NCI-H748 treated with DMSO at 0.1 percent for 48 hours (cell line): ENCODE data around the gene BDKRB2.

ENCODE experiments used
- DNase-seq: peaks from one replicate; lab custom pipeline; 2025; lab: John Stamatoyannopoulos, UW

Gene BDKRB2

GRCh38 chr14:96198430-96199130, 6.1 kb upstream of the BDKRB2 start:
- no peak for DNase-seq

DNA sequence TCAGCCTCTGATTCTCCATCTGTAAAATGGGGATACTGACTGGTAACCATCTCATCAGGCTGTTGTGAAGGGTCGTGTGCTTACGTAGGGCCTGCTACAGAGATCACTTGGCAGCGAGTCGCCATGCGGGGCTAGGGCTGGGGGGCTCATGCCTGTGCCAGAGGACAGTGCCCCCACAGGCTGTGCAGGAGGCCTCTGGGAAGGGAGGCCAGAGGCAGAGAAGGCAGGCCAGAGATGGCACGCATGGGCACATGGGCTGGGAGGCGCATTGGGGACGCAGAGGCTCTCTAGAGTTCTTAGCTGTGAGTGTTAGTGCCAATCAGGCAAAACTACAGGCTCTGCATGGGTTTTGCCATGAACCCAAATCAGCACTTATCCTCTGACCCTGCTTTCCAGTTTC, 3.5 kb upstream of the BDKRB2 start:
- no peak for DNase-seq

- DNase-seq = no peak
These were observed 2.7 kb upstream of the BDKRB2 start for GRCh38 chr14:96201965-96202364.

DNA sequence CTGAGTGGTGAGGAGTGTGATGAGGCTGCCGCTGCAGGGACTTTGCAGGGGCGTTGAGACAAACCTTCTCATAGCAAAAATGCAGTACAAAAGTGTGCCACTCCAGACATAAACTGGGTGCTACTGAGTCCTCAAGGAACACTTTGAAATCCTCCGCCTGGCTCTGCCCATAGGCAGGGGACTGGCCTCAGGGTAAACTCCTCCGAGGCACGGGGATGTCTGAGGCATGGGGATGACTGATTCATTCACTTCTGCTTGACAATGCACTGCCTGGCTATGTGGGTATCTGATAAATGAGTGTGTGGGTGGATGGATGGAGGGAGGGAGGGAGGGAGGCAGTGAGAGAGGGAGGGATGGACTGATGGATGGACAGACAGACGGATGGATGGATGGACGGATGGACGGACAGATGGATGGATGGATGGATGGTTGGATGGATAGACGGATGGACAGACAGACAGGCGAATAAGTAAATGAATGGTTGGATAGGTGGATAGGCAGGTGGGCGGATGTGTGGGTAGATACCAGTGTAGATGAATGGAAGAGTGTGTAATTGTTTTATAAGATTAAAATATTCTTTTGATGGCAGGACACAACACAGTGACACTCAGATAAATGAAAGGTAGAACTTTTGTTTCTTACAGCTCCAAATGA, 2.1 kb upstream of the BDKRB2 start:
- no peak for DNase-seq

- DNase-seq = no peak
These were observed 1.5 kb upstream of the BDKRB2 start for GRCh38 chr14:96203116-96203515.

DNA sequence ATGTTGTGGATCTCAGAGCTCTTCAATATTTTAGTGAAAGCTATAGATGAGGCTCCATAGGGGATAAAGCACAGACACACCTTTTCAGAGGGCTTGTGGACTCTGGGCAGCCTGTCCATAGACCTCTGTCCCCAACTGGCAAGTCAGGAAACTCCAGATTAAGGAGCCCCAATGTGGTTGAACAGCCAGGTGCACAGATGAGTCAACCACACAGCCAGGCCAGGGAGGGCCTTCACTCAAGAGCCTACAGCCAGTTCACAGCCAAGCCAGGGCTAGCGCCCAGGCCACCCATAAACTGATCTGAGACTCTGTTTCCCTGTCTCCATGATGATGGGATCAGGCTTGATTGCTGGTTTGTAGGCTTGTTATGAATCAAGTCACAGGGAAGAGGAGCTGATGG, 1.0 kb upstream of the BDKRB2 start:
- no peak for DNase-seq

DNA sequence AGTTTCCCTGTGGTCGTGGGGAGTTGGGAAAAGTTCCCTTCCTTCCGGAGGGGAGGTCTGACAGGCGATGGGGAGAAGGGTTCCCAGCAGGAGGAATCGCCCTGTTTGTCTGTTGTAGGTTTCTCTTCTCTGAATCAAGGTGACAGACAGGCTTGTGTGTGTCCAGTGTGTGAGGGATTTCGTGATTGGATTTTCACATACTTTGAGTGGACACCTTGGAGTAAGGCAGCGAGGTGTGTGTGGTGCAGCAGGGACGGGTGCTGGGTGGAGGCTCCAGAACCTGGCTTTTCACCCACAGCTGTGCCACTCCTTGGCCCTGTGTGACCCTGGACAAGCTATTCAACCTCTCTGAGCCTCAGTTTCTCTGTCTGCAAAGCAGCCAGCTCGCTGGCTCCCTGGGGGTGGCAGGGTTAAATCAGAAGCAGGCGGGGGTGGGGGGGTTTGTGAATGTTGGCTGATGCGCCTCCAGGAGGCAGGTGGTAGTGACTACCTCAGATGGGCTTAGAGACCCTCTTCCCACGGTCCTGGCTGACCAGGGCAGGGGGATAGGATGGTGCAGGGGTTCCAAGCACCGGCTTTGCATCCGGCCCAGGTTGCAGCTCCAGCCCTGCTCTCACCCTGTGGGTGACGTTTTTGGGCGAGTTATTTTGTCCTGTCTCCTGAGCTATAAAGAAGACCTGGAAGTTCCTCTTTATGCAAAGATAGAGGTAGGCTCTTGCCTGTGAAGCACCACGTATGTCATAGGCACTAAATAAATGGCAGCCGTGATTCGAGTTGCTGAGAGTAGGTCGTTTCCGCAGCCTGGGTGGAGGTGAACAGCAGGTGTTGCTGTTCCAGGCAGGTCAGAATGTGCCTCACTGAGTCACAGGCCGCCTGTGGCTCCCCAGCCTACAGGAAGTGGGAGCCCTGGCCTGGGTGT, 679 bp downstream of the BDKRB2 start:
- peak; percentile 24 for DNase-seq

DNA sequence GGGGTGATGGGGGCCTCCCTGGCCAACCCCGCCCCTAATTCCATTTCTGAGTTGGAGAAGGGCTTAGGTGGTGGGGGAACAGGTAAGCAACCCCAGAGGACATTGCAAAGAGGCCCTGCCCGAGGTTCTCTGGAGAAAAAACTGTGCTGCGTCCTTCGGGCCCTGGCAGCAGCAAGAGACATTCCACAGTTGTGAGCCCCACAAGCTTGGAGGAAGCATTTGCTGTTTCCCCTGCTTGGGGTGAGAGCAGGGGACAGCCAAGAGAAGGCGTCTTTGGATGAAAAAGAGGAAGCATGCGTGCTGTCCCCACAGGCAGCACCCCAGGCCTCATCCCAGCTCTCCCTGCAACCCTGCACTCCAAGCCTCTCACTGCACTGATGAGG, 1.3 kb downstream of the BDKRB2 start:
- DNase-seq = no peak

DNA sequence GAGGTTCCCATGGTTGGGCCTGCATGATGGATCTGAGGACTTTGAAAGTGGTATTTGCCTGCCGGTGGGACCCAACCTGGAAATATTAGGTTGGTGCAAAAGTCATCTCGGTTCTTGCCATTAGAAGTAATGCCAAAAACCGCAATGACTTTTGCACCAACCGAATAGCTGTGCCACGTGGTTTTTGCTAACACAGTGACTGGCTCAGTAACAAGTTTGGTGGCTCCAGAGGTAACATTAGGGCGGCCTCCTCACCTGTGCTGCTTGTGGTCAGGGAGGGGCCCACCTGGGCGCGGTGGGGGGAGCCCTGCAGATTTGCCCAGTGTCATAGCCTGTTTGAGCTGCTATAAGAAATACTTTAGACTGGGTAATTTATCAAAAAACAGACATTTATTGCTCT, 1.8 kb downstream of the BDKRB2 start:
- DNase-seq = no peak

DNA sequence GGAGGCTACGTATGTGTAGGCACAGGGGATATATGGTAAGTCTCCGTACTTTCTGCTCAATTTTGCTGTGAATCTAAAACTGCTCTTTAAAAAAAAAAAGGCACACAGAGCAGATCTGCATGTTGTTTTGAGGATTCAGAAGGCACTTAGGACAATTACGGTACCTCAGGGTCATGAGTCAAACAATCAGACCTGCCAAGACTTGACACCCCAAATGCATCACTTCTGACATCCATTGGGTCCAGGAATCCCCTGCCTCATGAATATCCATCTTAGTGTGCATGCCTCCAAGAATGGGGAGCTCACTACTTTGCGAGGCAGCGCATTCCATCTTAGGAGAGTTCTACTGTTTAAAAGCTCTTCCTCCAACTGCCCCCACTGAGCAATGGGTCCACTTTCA, 3.0 kb downstream of the BDKRB2 start:
- no peak for DNase-seq

- no peak for DNase-seq
These were observed 4.1 kb downstream of the BDKRB2 start for GRCh38 chr14:96208739-96209138.

- DNase-seq = no peak
These were observed 7.5 kb downstream of the BDKRB2 start for GRCh38 chr14:96212140-96212539.

DNA sequence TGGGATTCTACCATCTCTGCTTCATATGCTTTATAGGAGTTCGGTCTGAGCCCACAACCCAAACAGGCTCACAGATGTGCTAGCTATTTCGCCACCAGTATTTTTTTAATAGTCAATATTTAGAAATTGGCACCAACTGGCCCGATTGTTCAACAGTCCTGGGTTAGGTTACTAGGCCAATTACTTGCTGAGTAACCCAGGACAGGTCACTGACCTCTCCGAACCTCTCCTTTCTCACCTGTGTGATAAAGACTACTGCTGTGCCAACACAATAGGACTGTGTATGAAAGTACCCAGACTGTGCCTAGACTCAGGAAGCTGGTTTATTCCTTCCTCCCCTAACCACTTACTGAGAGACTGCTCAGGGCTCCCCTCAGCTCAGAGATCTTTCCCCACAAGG, 8.3 kb downstream of the BDKRB2 start:
- no peak for DNase-seq

- DNase-seq = no peak
These were observed 9.3 kb downstream of the BDKRB2 start for GRCh38 chr14:96213871-96214465.

- no peak for DNase-seq
These were observed 10.2 kb downstream of the BDKRB2 start for GRCh38 chr14:96214793-96215192.

DNA sequence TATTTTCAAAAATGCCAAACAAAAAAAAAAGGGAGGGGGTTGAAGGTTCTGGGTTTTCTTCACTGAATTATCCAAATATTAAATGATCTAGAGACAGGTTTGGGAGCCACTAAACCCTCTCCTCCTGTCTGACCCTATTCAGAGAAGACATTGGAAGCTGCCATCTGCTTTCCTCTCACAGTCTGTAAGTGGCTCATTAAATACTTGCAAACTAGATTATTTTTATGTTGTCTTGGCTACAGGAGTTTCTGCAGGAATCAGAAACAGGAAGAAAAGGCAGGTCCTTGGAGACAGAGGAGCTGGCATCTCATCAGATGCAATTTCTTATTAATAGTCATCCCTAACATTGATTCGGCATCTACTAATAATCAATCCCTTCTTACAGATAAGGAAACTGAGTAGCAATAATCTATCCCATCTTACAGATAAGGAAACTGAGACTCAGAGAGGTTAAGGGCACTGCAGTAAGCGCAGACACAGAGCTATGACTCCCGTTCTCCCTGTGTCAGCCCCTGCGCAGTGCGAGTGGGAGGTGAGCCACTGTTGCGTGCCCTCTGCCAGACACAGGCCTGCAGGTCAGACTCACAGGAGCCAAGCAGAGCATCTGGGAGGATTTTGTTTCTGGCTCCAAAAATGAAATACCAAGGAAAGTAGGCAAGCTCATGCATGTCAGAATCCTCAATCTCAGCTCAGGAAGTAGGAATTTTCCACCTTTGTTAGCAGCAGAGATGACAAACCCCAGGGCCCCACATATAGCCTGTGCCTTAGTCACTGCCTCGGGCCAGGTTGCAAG, 11.0 kb downstream of the BDKRB2 start:
- DNase-seq = no peak

- DNase-seq = no peak
These were observed 12.0 kb downstream of the BDKRB2 start for GRCh38 chr14:96216627-96217026.

GRCh38 chr14:96217376-96217913, 12.8 kb downstream of the BDKRB2 start:
- peak; percentile 42 for DNase-seq

DNA sequence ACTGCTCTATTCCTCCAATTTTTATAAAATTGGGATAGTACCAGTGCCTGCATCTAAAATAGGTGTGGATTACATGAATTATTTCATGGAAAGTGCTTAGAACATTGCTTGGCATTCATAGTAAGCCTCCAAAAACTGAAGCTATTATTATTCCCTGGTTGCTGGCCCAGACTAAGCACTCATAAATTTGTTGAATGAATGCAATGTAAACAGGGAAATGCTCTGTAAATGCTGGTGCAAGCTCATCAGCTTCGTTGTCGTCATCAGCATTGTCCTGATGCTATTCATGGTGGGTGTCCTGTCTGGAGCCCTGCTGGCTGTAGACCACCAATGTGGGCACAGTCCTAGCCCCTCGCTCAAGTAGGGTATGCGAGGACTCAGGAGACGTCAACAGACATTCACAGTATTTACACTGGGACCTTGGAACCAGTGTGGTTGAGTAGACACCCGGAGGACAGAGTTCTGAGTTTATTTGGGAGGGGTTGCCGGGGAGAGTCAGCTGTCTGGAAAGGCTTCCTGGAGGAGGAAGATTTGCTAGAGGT, 16.5 kb downstream of the BDKRB2 start:
- no peak for DNase-seq

DNA sequence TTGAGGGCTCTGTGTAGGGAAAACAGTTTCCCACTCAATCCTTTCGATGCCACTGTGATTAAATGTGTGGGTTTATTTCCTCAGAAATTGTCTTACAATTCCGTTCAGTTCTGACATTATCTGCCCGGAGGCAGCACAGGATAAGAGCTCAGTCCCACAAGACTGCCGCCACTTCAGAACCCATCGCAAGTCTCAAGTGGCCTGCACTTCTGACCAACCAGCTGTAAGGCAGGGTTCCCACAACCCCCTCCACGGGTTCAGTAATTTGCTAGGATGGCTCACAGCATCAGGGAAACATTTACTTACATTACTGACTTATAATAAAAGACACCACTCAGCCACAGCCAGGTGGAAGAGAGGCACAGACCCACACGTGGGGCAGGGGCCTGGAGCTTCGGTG, 17.2 kb downstream of the BDKRB2 start:
- DNase-seq = no peak

DNA sequence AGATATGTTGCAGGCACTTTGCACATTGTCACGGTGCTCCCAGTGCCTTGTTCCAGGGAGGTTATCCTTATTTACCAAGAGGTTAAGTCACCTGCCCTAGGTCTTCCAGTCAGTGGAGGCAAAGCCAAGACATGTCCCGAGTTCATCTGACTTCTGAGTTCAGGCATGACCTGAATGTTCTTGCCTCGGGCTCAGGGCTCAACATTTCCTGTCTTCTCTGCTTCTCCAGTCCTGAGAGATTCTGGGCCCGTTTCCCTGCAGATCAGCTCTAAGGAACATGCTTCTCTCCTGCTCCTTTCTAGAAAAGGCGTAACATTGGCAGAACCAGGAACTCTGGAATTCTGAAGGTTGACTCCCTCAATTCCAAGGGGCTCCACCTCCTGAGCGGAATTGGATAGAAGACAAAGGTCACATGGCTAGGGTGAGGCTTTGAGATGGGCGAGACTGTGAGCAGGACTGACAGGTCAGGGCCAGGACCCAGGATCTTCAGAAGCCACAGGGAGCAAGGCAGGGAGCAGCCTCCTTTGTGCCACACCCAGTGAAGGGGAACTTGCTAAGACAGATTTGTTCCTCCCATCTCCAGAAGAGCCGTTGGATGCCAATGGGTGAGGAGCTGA, 19.9 kb downstream of the BDKRB2 start:
- no peak for DNase-seq
